NCI-H524 (cell line): ENCODE data around the gene REST.
A peak's percentile ranks its signal among the peaks of the same experiment; 100 is the strongest.

ENCODE experiments used
- DNase-seq, 2 experiments: peaks; one replicate each; lab custom pipeline; 2025; lab: John Stamatoyannopoulos, UW

The REST gene

GRCh38 chr4:56976283-56976836 lies 68.7 kb downstream of the REST start:
- peak in 1 of 2 experiments; percentile 22 for DNase-seq

GRCh38 chr4:56976837-56977320 lies 69.2 kb downstream of the REST start:
- no peak for DNase-seq

- DNase-seq, result peak; percentile 98 to 99
Observed at GRCh38 chr4:56977321-56978012, 69.8 kb downstream of the REST start, which contains the start of gene NOA1. NOA1 (minus strand) TSS chr4:56977606; CDS start chr4:56977585, 21 bp downstream.

DNA sequence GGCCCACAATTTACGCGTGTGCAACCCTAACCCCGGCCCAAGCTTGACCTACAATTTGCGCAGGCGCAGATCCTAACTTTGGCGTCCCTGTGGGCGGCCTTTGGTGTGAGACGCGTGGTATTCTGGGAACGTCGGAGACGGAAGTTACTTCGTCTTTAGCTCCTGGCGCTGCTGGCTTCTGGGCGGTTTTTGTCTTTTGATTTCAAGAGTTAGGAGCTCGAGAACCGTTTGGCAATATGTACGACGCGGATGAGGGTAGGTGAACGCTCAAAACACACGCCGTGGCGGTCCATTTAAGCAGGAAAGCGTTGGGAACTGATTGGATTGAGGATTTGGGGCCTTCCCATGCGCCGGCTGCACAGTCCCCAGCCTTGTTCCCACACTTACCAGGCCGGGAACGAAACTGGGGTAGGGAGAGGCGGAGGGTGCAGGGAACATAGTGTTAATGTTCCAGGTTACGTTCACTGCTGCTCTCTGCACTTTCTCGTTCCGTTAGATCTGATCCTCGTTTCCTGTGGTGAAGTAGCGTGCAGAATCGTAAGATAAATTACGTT lies 71.1 kb downstream of the REST start, which contains the start of gene POLR2B:
POLR2B (plus strand) TSS at position 147 of the 554 bp plus-strand sequence; CDS start at position 237, 90 bp downstream.
- peak; percentile 93 to 96 for DNase-seq

DNA sequence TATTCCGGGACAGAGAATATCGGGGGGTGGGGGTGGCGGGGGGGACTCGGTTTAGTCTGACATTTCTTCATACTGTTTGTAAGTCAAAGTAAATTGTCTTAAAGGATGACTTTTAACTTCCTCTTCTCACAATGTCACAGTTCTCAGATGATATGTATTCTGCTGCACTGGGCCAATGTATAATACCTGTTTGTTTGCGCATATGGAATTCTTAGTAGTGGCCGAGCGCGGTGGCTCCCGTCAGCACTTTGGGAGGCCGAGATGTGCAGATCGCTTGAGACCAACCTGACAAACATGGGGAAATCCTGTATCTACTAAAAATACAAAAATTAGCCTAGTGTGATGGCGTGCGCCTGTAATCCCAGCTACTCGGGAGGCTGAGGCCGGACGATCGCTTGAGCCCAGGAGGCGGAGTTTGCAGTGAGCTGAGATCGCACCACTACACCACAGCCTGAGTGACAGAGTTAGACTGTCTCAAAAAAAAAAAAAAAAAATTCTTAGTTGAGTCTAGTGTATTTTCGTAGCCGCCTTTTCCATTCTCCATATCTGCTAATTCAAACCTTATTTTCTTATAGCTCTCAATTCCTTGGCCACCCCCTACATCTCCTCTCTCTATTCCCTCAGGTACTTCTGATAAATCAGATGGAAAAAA lies 71.8 kb downstream of the REST start:
- DNase-seq, result no peak

- no peak for DNase-seq
Observed at GRCh38 chr4:56981795-56982201, 74.1 kb downstream of the REST start.

- DNase-seq, result no peak
Observed at GRCh38 chr4:56986192-56986591, 78.5 kb downstream of the REST start.

- DNase-seq, result no peak
Observed at GRCh38 chr4:56986952-56987351, 79.3 kb downstream of the REST start.

- no peak for DNase-seq
Observed at GRCh38 chr4:56990109-56990905, 82.6 kb downstream of the REST start.

- DNase-seq, result no peak
Observed at GRCh38 chr4:56995525-56995924, 87.8 kb downstream of the REST start.

GRCh38 chr4:56999751-57000150 lies 92.1 kb downstream of the REST start:
- DNase-seq, result no peak

- no peak for DNase-seq
Observed at GRCh38 chr4:57013543-57014120, 105.9 kb downstream of the REST start.
